BLaER1 treated with 17β-estradiol and CSF1 and Interleukin-3, amounts not matched to agents 10 nM and 100 nM (cell line): ENCODE measurements around the gene EPHA5.

ENCODE experiments used
- H3K27ac ChIP-seq, 11 experiments: shearing (Covaris generic); formaldehyde crosslinking; 2 replicates each; pipeline ENCODE4 v1.8.1; 2022
- H3K27me3 ChIP-seq, 11 experiments: shearing (Covaris generic); formaldehyde crosslinking; 2 replicates each; pipeline ENCODE4 v1.8.1; 2022
- H3K36me3 ChIP-seq, 11 experiments: shearing (Covaris generic); formaldehyde crosslinking; 2 replicates each; pipeline ENCODE4 v1.8.1; 2022
- H3K4me1 ChIP-seq, 10 experiments: shearing (Covaris generic); formaldehyde crosslinking; 2 replicates each; pipeline ENCODE4 v1.8.1; 2022
- H3K4me2 ChIP-seq, 11 experiments: shearing (Covaris generic); formaldehyde crosslinking; 2 replicates each; pipeline ENCODE4 v1.8.1; 2022
- H3K4me3 ChIP-seq, 10 experiments: shearing (Covaris generic); formaldehyde crosslinking; 2 replicates each; pipeline ENCODE4 v1.8.1; 2022
- H3K9ac ChIP-seq, 11 experiments: shearing (Covaris generic); formaldehyde crosslinking; 2 replicates each; pipeline ENCODE4 v1.8.1; 2022
- H3K9me3 ChIP-seq, 11 experiments: shearing (Covaris generic); formaldehyde crosslinking; replicated peaks in 1 of 11; 2 replicates each; pipeline ENCODE4 v1.8.1; 2022
- H4K20me1 ChIP-seq, 11 experiments: shearing (Covaris generic); formaldehyde crosslinking; 2 replicates each; pipeline ENCODE4 v1.8.1; 2022
- Cebpa-rat ChIP-seq, 11 experiments: shearing (Covaris generic); IDR thresholded peaks; 2 replicates each; pipeline ENCODE4 v1.8.1; 2022

EPHA5 gene

GRCh38 chr4:65358914-65359313, 311.4 kb downstream of the EPHA5 start:
- Histone ChIP-seq H3K4me2 (no peak overlapping the region), H3K4me3 (no peak overlapping the region), H3K27ac (no peak overlapping the region), H3K27me3 (no peaks in the 10 kb centered on the region), H3K9me3 (no peaks in the 10 kb centered on the region), H4K20me1 (no peaks in the 10 kb centered on the region), H3K4me1 (no peaks in the 10 kb centered on the region), H3K9ac (no peak overlapping the region), H3K36me3 (no peaks in the 10 kb centered on the region)
- TF ChIP-seq Cebpa-rat (IDR thresholded peaks at IDR 0.05) = no peak

- no peak overlapping the region for H3K4me2 ChIP-seq
- no peak overlapping the region for H3K27ac ChIP-seq
- no peaks in the 10 kb centered on the region for H3K36me3 ChIP-seq
- no peaks in the 10 kb centered on the region for H3K4me1 ChIP-seq
- no peak for TF ChIP-seq Cebpa-rat (IDR thresholded peaks at IDR 0.05)
- H3K9me3 ChIP-seq = no peaks in the 10 kb centered on the region
- H4K20me1 ChIP-seq = no peaks in the 10 kb centered on the region
- H3K27me3 ChIP-seq = no peaks in the 10 kb centered on the region
- no peak overlapping the region for H3K9ac ChIP-seq
- no peak overlapping the region for H3K4me3 ChIP-seq
Measured at GRCh38 chr4:65353098-65353497, 317.2 kb downstream of the EPHA5 start.

- Histone ChIP-seq H3K27me3 (no peaks in the 10 kb centered on the region), H3K27ac (no peak overlapping the region), H3K4me1 (peaks cover 0 to 7% (median 0%) of the 10 kb centered on the region in 10 experiments; a peak in 2 of 20 replicates), H3K4me2 (no peak overlapping the region), H3K9me3 (no peaks in the 10 kb centered on the region), H3K9ac (no peak overlapping the region), H3K36me3 (no peaks in the 10 kb centered on the region), H3K4me3 (no peak overlapping the region), H4K20me1 (no peaks in the 10 kb centered on the region)
- TF ChIP-seq Cebpa-rat (IDR thresholded peaks at IDR 0.05) = no peak
Measured at GRCh38 chr4:65344278-65344825, 325.9 kb downstream of the EPHA5 start.

- Histone ChIP-seq H3K4me3 (no peak overlapping the region), H3K9me3 (no peaks in the 10 kb centered on the region), H3K4me1 (peaks cover 0 to 7% (median 0%) of the 10 kb centered on the region in 10 experiments; a peak in 2 of 20 replicates)
Measured at GRCh38 chr4:65343342-65343741, 326.9 kb downstream of the EPHA5 start.

GRCh38 chr4:65341557-65341956, 328.7 kb downstream of the EPHA5 start:
- Histone ChIP-seq H3K9me3 (no peaks in the 10 kb centered on the region), H3K4me3 (no peak overlapping the region), H3K9ac (no peak overlapping the region), H3K36me3 (no peaks in the 10 kb centered on the region), H3K4me2 (no peak overlapping the region), H3K4me1 (peaks cover 0 to 7% (median 0%) of the 10 kb centered on the region in 10 experiments; a peak in 2 of 20 replicates), H3K27me3 (no peaks in the 10 kb centered on the region), H3K27ac (no peak overlapping the region), H4K20me1 (no peaks in the 10 kb centered on the region)
- TF ChIP-seq Cebpa-rat (IDR thresholded peaks at IDR 0.05) = no peak

More at GRCh38 chr4:65343342-65343741, 326.9 kb downstream of the EPHA5 start:
- no peak for TF ChIP-seq Cebpa-rat (IDR thresholded peaks at IDR 0.05)
- no peaks in the 10 kb centered on the region for H3K27me3 ChIP-seq
- H3K4me2 ChIP-seq = no peak overlapping the region
- H4K20me1 ChIP-seq = no peaks in the 10 kb centered on the region
- H3K27ac ChIP-seq = no peak overlapping the region
- H3K9ac ChIP-seq = no peak overlapping the region
- H3K36me3 ChIP-seq = no peaks in the 10 kb centered on the region

GRCh38 chr4:65340382-65341109, 329.7 kb downstream of the EPHA5 start:
- TF ChIP-seq Cebpa-rat (IDR thresholded peaks at IDR 0.05) = no peak
- H3K9ac ChIP-seq = no peak overlapping the region
- no peak overlapping the region for H3K4me3 ChIP-seq

GRCh38 chr4:65337371-65337770, 332.9 kb downstream of the EPHA5 start:
- Histone ChIP-seq H3K9me3 (no peaks in the 10 kb centered on the region), H3K4me1 (peaks cover 0 to 7% (median 0%) of the 10 kb centered on the region in 10 experiments; a peak in 2 of 20 replicates), H3K27ac (no peak overlapping the region), H3K4me2 (no peak overlapping the region), H3K9ac (no peak overlapping the region), H3K4me3 (no peak overlapping the region), H3K36me3 (no peaks in the 10 kb centered on the region), H4K20me1 (no peaks in the 10 kb centered on the region), H3K27me3 (no peaks in the 10 kb centered on the region)
- no peak for TF ChIP-seq Cebpa-rat (IDR thresholded peaks at IDR 0.05)

More at GRCh38 chr4:65340382-65341109, 329.7 kb downstream of the EPHA5 start:
- peaks cover 0 to 7% (median 0%) of the 10 kb centered on the region in 10 experiments; a peak in 2 of 20 replicates for H3K4me1 ChIP-seq
- H3K9me3 ChIP-seq = no peaks in the 10 kb centered on the region
- no peaks in the 10 kb centered on the region for H4K20me1 ChIP-seq
- no peaks in the 10 kb centered on the region for H3K36me3 ChIP-seq
- H3K27me3 ChIP-seq = no peaks in the 10 kb centered on the region
- H3K27ac ChIP-seq = no peak overlapping the region
- 0 out of 22 replicates have a peak overlapping the region, but pooled peaks of 1 of the 11 experiments have one; percentile 21 for H3K4me2 ChIP-seq

GRCh38 chr4:65336465-65336864, 333.8 kb downstream of the EPHA5 start:
- Histone ChIP-seq H3K9me3 (no peaks in the 10 kb centered on the region), H3K27ac (no peak overlapping the region), H3K4me3 (no peak overlapping the region), H3K4me1 (peaks cover 0 to 7% (median 0%) of the 10 kb centered on the region in 10 experiments; a peak in 2 of 20 replicates), H3K27me3 (no peaks in the 10 kb centered on the region), H3K4me2 (no peak overlapping the region), H3K36me3 (no peaks in the 10 kb centered on the region), H3K9ac (no peak overlapping the region), H4K20me1 (no peaks in the 10 kb centered on the region)
- no peak for TF ChIP-seq Cebpa-rat (IDR thresholded peaks at IDR 0.05)

- H3K4me1 ChIP-seq = no peaks in the 10 kb centered on the region
- H3K9me3 ChIP-seq = no peaks in the 10 kb centered on the region
- H3K4me3 ChIP-seq = no peak overlapping the region
- H3K9ac ChIP-seq = no peak overlapping the region
- no peaks in the 10 kb centered on the region for H4K20me1 ChIP-seq
- no peak overlapping the region for H3K4me2 ChIP-seq
- no peak for TF ChIP-seq Cebpa-rat (IDR thresholded peaks at IDR 0.05)
- H3K27ac ChIP-seq = no peak overlapping the region
- no peaks in the 10 kb centered on the region for H3K27me3 ChIP-seq
- no peaks in the 10 kb centered on the region for H3K36me3 ChIP-seq
Measured at GRCh38 chr4:65316534-65316933, 353.8 kb downstream of the EPHA5 start.

- H3K4me2 ChIP-seq = no peak overlapping the region
- no peak overlapping the region for H3K27ac ChIP-seq
- H3K36me3 ChIP-seq = no peaks in the 10 kb centered on the region
- no peak overlapping the region for H3K9ac ChIP-seq
- no peaks in the 10 kb centered on the region for H3K4me1 ChIP-seq
- H4K20me1 ChIP-seq = no peaks in the 10 kb centered on the region
- no peaks in the 10 kb centered on the region for H3K9me3 ChIP-seq
- H3K4me3 ChIP-seq = no peak overlapping the region
- TF ChIP-seq Cebpa-rat (IDR thresholded peaks at IDR 0.05) = no peak
- H3K27me3 ChIP-seq = no peaks in the 10 kb centered on the region
Measured at GRCh38 chr4:65311120-65311519, 359.2 kb downstream of the EPHA5 start.
